ENCODE results near the gene SLC41A1. TPM values are rescaled to one million over a fixed set of nuclear protein-coding genes. Genes with fewer than 3 reads are reported as not detected.

The SLC41A1 gene
- total and polyA plus RNA-seq, 9 of the 15 experiments (the other 6 are each of a cell fraction or from before 2014, with no cell fraction given) = 4.1 to 29.3 (median 11.4) TPM

GRCh38 chr1:205851993-205852392 is 39.0 kb upstream of the SLC41A1 start:
- no peak overlapping the region for H3K4me2 ChIP-seq (ENCODE audit: insufficient read depth, low read length)
- no peak overlapping the region for H3K4me3 ChIP-seq
- CTCF ChIA-PET (ENCODE audit: low intra/inter-chr PET ratio) = no interaction called here
- peaks cover 0 to 6% of the 10 kb centered on the region in 2 experiments; a peak in 2 of 5 replicates for H3K4me1 ChIP-seq (replicated peaks in 1 of 2; ENCODE audit: control insufficient read depth in 2 of 2, insufficient read depth in 2 of 2, low read length in 2 of 2)
- no peaks in the 10 kb centered on the region for H4K20me1 ChIP-seq (replicated peaks; ENCODE audit: control insufficient read depth, insufficient read depth, low read length)
- H3K27me3 ChIP-seq (ENCODE audit: control insufficient read depth in 2 of 2, insufficient read depth in 2 of 2, low read length in 2 of 2) = peaks cover 3 to 13% of the 10 kb centered on the region in 2 experiments; a peak in 3 of 5 replicates
- DNase-seq (ENCODE audit: extremely low read depth in 1 of 4, low spot score in 3 of 4) (no peak), FAIRE-seq (no peak), ATAC-seq (no peak)
- no TSS peak for BruUV-seq (replicated peaks)
- no peak overlapping the region for H3K9ac ChIP-seq (ENCODE audit: insufficient read depth in 1 of 2, low read depth in 2 of 2, low read length in 2 of 2)
- intact Hi-C loops (cut with micrococcal nuclease) = no loop called here
- H3K36me3 ChIP-seq (ENCODE audit: control insufficient read depth, insufficient read depth, low read length) = no peaks in the 10 kb centered on the region
- no peaks in the 10 kb centered on the region for H3K79me2 ChIP-seq (ENCODE audit: control insufficient read depth, insufficient read depth, low read length)
- H3K27ac ChIP-seq (ENCODE audit: extremely low read depth, low read depth, low read length) = no peak overlapping the region
- under 1% methylated on average over 4 of the region's 4 CpGs for WGBS (ENCODE audit: insufficient coverage, low coverage, missing lambda C conversion rate)
- POLR2A ChIA-PET = no interaction called here
- no peak overlapping the region for H2AFZ ChIP-seq (ENCODE audit: low read depth, low read length)
- in situ Hi-C loops (cut with MboI) = no loop called here
- no peaks in the 10 kb centered on the region; the same call in 1 of the 2 replicates for H3K9me3 ChIP-seq (replicated peaks; ENCODE audit: control insufficient read depth, insufficient read depth, low read depth, low read length)
- no peaks in the 10 kb centered on the region for H3K9me1 ChIP-seq (ENCODE audit: control insufficient read depth, insufficient read depth, low read length)
- no peak for TF ChIP-seq ZNF175 (CRISPR knock-in tag; IDR thresholded peaks at IDR 0.05; ENCODE audit: low read depth)
- no peak for TF ChIP-seq GTF2A2 (tag; IDR thresholded peaks at IDR 0.05)
- TF ChIP-seq SMAD1 (IDR thresholded peaks at IDR 0.05; ENCODE audit: low read depth, low read length, partially characterized antibody) = no peak
- no peak for TF ChIP-seq PHB (CRISPR knock-in tag; IDR thresholded peaks at IDR 0.05)
- no peak for TF ChIP-seq KLF1 (tag; IDR thresholded peaks at IDR 0.05)
- no peak for TF ChIP-seq HNRNPUL1 (IDR thresholded peaks at IDR 0.05; ENCODE audit: low read length)
- no peak for TF ChIP-seq MCM7 (IDR thresholded peaks at IDR 0.05)
- no peak for TF ChIP-seq SUPT5H (IDR thresholded peaks at IDR 0.05)
- no peak for TF ChIP-seq STAT6 (CRISPR knock-in tag; IDR thresholded peaks at IDR 0.05)
- no peak for TF ChIP-seq BRD9 (IDR thresholded peaks at IDR 0.05; ENCODE audit: low read depth, partially characterized antibody)
- no peak for TF ChIP-seq JUN (IDR thresholded peaks at IDR 0.05; ENCODE audit: borderline replicate concordance, low read depth, low read length)
- TF ChIP-seq JUN (CRISPR knock-in tag; IDR thresholded peaks at IDR 0.05; ENCODE audit: borderline replicate concordance) = no peak
- no peak for TF ChIP-seq ZNF76 (CRISPR knock-in tag; IDR thresholded peaks at IDR 0.05; ENCODE audit: borderline replicate concordance)
- no peak for TF ChIP-seq SAP30 (IDR thresholded peaks at IDR 0.05; ENCODE audit: borderline replicate concordance, insufficient read depth, low read depth, low read length, poor library complexity, severe bottlenecking)
- TF ChIP-seq DACH1 (IDR thresholded peaks at IDR 0.05; ENCODE audit: partially characterized antibody) = no peak
- no peak for TF ChIP-seq PURB (CRISPR knock-in tag; IDR thresholded peaks at IDR 0.05; ENCODE audit: low read depth)
- no peak for TF ChIP-seq ZNF639 (CRISPR knock-in tag; conservative IDR thresholded peaks at IDR 0.05 in 1 of 2, IDR thresholded peaks at IDR 0.05 in 1 of 2)
- no peak for TF ChIP-seq CAMTA2 (CRISPR knock-in tag; conservative IDR thresholded peaks at IDR 0.05)

All from K562 (cell line).